Heart right ventricle (tissue), 16 donors: ENCODE results near the gene ZNF208. TPM values are rescaled to one million over a fixed set of nuclear protein-coding genes. Genes with fewer than 3 reads are reported as not detected.

ENCODE experiments used
- ATAC-seq, 8 donors: fragments of 200-7000 bp; cut with Tn5 transposase; one replicate each; pipeline ENCODE4 v1.9.1; 2020; ENCODE audit warnings: mild to moderate bottlenecking in 8 of 8, moderate library complexity in 8 of 8, moderate number of reproducible peaks in 1 of 8
- DNase-seq, 2 donors: peaks; one replicate each; pipeline ENCODE4 v3.0.0-alpha.2; 2020
- H3K27ac ChIP-seq, 10 donors: fragments of 200-600 bp; sonication (generic) in 2 of 10; one replicate each; pipeline versions ENCODE4 v1.5.0 to v1.8.0; 2020 to 2022; ENCODE audit warnings: mild to moderate bottlenecking in 3 of 10
- H3K27me3 ChIP-seq, 7 donors: fragments of 200-600 bp; one replicate each; pipeline ENCODE4 v1.8.0; 2021 to 2022; ENCODE audit warnings: mild to moderate bottlenecking in 2 of 7
- H3K36me3 ChIP-seq, 9 donors: fragments of 200-600 bp; sonication (generic) in 1 of 9; one replicate each; pipeline versions ENCODE4 v1.5.0 to v1.8.0; 2020 to 2022; ENCODE audit warnings: mild to moderate bottlenecking in 2 of 9
- H3K4me1 ChIP-seq, 9 donors: fragments of 200-600 bp; sonication (generic) in 1 of 9; one replicate each; pipeline versions ENCODE4 v1.5.0 to v1.8.0; 2020 to 2022; ENCODE audit warnings: mild to moderate bottlenecking in 4 of 9
- H3K4me3 ChIP-seq, 10 donors: fragments of 200-600 bp; sonication (generic) in 2 of 10; one replicate each; pipeline versions ENCODE4 v1.5.0 to v1.8.0; 2020 to 2022; ENCODE audit warnings: mild to moderate bottlenecking in 7 of 10, moderate library complexity in 2 of 10
- H3K9me3 ChIP-seq, 11 donors: fragments of 200-600 bp in 10 of 11; sonication (generic) in 2 of 11; one replicate each; pipeline versions ENCODE4 v1.5.0 to v1.8.0; 2013 to 2022; ENCODE audit warnings: mild to moderate bottlenecking in 2 of 11, control low read depth in 1 of 11, moderate library complexity in 1 of 11
- CTCF ChIP-seq, 9 donors: fragments of 200-600 bp; sonication (generic) in 2 of 9; IDR thresholded peaks; one replicate each; pipeline versions ENCODE4 v1.5.0 to v1.8.0; 2021 to 2022; ENCODE audit warnings: antibody characterized with exemption in 9 of 9, mild to moderate bottlenecking in 5 of 9, moderate library complexity in 1 of 9
- WGBS, 2 donors: extraction: QIAGEN DNeasy Blood & Tissue Kit; methylation state at CpG; one replicate each; pipeline ENCODE4 v1.1.7; 2013; ENCODE audit warnings: inconsistent platforms in 1 of 2; 5-methylcytosine and 5-hydroxymethylcytosine counted together
- intact Hi-C, 10 donors: fragments of 100-400 bp; cut with DNase I; formaldehyde crosslinking; loops; one replicate each; pipeline versions ENCODE4 v1.11.1 to v1.14.2; 2022
- polyA plus RNA-seq, 2 donors: library from polyadenylated mRNA; stranded (reverse); fragments of 200-250 nt; gene quantifications; one replicate each; pipeline ENCODE4 v1.2.3, GENCODE V29; 2013
- total RNA-seq, 10 donors: library from RNA; stranded (reverse); fragmentation: NEBNext Ultra II Directional in 3 of 10; extraction: Animal tissue kit (Norgen Biotek cat#: 25700) in 3 of 10; gene quantifications; one replicate each; pipeline versions ENCODE4 v1.2.1 to v1.2.4, GENCODE V29; 2021 to 2023
- donor health status: Arrhythmogenic right ventricular cardiomyopathy.
- donor health status: ischemic (EF 13 %, LVEDD 7.1; RV severe dilation, severe dysfunction).
- donor health status: healthy with polysubstance abuse.
- donor health status: DM: no; HTN: yes; CAD: no.
- donor health status: DM: no; HTN: no; CAD: no.
- donor health status: ischemic (EF 25% LVEDD 6.9; RV normal size, moderate dysfunction).
- donor health status: ischemic (EF 25% LVEDD 5.7; RV mildly dilated, moderate dysfunction).
- donor health status: healthy.
- donor health status: DM: yes; HTN: yes; CAD: no.
- donor health status: Ischemic cardiomyopathy.
- donor health status: ischemic (EF 35%, LVEDD 5.7; RV mildly dilated, moderate dysfunction).
- donor health status: nonischemic (EF 11% LVEDD 7.7; RV severe dilation, severe dysfunction).
- donor health status: DM: yes; HTN: yes; CAD: no.
- donor health status: PGD.
- donor health status: ischemic (EF 29% LVEDD 5.4; RV normal size, mild dysfunction).
- donor health status: nonischemic (EF 23%, LVEDD 6.1; RV moderate dilation, normal function).

ZNF208 gene
- total and polyA plus RNA-seq, 12 donors = 2.8 to 37.9 (median 16.8) TPM

DNA sequence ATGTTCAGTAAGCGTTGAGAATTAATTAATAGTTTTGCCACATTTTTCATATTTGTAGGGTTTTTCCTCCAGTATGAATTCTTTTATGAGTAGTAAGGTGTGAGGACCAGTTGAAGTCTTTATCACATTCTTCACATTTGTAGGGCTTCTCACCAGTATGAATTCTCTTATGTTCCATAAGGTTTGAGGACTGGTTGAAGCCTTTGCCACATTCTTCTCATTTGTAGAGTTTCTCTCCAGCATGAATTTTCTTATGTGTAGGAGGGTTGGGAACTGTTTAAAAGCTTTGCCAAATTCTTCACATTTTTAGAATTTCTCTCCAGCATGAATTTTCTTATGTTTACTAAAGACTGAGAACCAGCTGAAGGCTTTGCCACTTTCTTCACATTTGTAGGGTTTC, 40.3 kb downstream of the ZNF208 start:
- H3K4me1 ChIP-seq = no peaks in the 10 kb centered on the region
- WGBS, 2 donors = 88 to 93% methylated on average over 1 of the region's 1 CpG
- H3K9me3 ChIP-seq = peaks cover 0 to 100% (median 94%) of the 10 kb centered on the region in 11 donors
- ATAC-seq = no peak
- no peak for TF ChIP-seq CTCF (IDR thresholded peaks at IDR 0.05)
- intact Hi-C loops = no loop called here
- H3K27ac ChIP-seq = no peak overlapping the region
- H3K4me3 ChIP-seq = no peak overlapping the region
- H3K27me3 ChIP-seq = no peaks in the 10 kb centered on the region
- DNase-seq = no peak
- H3K36me3 ChIP-seq = peaks cover 0 to 27% (median 12%) of the 10 kb centered on the region in 9 donors

DNA sequence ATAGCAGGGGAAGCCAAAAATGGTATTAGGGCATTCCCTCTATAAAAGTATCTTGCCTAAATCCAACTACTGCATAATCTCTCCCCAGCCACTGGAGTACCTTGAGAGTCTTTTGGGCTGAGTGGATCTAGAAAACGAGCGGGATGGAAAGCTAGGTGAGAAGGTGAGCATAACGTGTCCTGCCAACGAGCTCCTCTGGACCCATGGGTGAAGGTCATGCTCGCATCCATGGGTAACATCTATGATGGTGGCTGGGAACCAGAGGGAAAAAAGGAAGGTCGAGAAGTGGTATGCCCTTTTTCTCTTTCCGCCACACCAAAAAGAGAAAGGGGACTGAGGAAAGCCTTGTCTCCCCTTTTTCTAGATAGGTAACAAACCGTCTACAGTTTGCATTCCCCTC, 63.0 kb downstream of the ZNF208 start:
- H3K27me3 ChIP-seq = no peaks in the 10 kb centered on the region
- H3K36me3 ChIP-seq = peaks cover 0 to 8% (median 0%) of the 10 kb centered on the region in 9 donors
- H3K27ac ChIP-seq = no peak overlapping the region
- intact Hi-C loops = no loop called here
- 71 to 72% methylated on average over 8 of the region's 8 CpGs for WGBS, 2 donors
- no peak for ATAC-seq
- DNase-seq = no peak
- H3K4me1 ChIP-seq = no peaks in the 10 kb centered on the region
- no peak overlapping the region for H3K4me3 ChIP-seq
- H3K9me3 ChIP-seq = peaks cover 2 to 100% (median 54%) of the 10 kb centered on the region in 11 donors
- no peak for TF ChIP-seq CTCF (IDR thresholded peaks at IDR 0.05)

DNA sequence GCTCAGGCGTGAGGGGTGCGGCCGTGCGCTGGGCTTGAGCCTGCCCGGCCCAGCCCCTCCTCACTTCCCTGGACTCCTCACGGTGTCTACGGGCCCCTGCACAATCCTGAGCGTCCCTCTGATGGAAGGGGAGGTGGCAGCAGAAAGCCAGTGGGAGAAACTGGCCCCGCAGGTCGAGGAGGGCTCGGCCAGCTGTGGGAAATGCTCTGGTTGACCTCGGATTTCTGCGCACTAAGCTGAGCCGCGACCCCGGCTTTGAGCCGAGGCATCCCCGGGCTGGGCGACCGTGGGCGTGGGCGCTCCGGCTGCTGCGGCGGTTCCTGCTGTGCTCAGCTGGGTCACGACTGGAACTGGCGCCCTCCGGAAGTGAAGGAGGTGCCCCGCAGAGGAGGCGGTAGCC, 70.1 kb downstream of the ZNF208 start:
- no peak for TF ChIP-seq CTCF (IDR thresholded peaks at IDR 0.05)
- no peak overlapping the region for H3K4me3 ChIP-seq
- intact Hi-C loops = no loop called here
- ATAC-seq (no peak), DNase-seq (no peak)
- no peak overlapping the region for H3K27ac ChIP-seq
- H3K9me3 ChIP-seq = peaks cover 0 to 99% (median 13%) of the 10 kb centered on the region in 11 donors
- H3K4me1 ChIP-seq = no peaks in the 10 kb centered on the region
- no peaks in the 10 kb centered on the region for H3K36me3 ChIP-seq
- H3K27me3 ChIP-seq = no peaks in the 10 kb centered on the region
- 73 to 78% methylated on average over 30 of the region's 30 CpGs for WGBS, 2 donors

DNA sequence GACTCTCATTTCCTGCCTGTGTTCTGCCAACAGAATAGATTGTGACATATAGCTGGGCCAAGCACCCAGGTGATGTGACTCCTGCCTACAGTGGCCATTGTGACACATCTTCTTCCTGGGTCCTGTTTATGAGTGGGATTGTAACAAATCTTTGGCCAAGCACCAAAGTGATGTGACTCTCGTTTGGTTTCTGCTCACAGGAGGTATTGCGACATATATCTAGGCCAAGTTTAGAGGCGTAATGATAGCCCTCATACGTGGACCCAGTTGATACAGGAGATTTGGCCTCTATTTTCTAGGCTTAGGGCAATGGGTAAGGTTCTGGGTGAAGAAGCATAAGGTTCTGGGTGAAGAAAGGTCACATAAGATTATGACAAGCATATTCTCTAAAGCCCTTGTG, 76.2 kb downstream of the ZNF208 start:
- 63 to 75% methylated on average over 4 of the region's 4 CpGs for WGBS, 2 donors
- H3K9me3 ChIP-seq = peaks cover 0 to 73% (median 9%) of the 10 kb centered on the region in 11 donors
- intact Hi-C loops = no loop called here
- no peaks in the 10 kb centered on the region for H3K36me3 ChIP-seq
- ATAC-seq (no peak), DNase-seq (no peak)
- no peaks in the 10 kb centered on the region for H3K27me3 ChIP-seq
- no peak overlapping the region for H3K27ac ChIP-seq
- no peak overlapping the region for H3K4me3 ChIP-seq
- TF ChIP-seq CTCF (IDR thresholded peaks at IDR 0.05) = no peak
- H3K4me1 ChIP-seq = no peaks in the 10 kb centered on the region
